ENCODE results near the gene UBXN6. TPM values are rescaled to one million over a fixed set of nuclear protein-coding genes. Genes with fewer than 3 reads are reported as not detected.

Gene UBXN6
- total RNA-seq, 4 donors from 2014 or later = 40.7 to 72.9 (median 50.8) TPM

DNA sequence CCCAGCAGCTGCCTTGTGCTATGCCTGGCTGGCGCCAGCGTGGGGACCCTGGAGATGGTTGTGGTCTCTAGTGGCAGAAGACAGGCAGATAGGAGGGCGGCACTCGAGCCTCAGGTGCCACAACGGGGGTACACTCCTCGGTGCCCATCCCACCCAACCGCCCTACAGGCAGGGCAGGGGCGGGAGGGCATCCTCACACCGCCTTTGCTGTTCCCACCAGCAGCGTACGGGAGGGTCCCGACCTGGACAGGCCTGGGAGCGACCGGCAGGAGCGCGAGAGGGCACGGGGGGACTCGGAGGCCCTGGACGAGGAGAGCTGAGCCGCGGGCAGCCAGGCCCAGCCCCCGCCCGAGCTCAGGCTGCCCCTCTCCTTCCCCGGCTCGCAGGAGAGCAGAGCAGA is 44.1 kb upstream of the UBXN6 start:
- Histone ChIP-seq H3K27ac (no peak overlapping the region), H3K9me3 (no peaks in the 10 kb centered on the region), H3K36me3 (peaks cover 19 to 94% (median 51%) of the 10 kb centered on the region in 3 donors), H3K27me3 (no peaks in the 10 kb centered on the region), H3K4me3 (no peak overlapping the region), H3K4me1 (no peaks in the 10 kb centered on the region)
- WGBS, 2 donors = 85 to 92% methylated on average over 2 to 9 of the region's 25 CpGs
- DNase-seq = no peak
- TF ChIP-seq CTCF (IDR thresholded peaks at IDR 0.05) (no peak), POLR2A (IDR thresholded peaks at IDR 0.05) (no peak)
- intact Hi-C loops (cut with DNase I) = no loop called here

DNA sequence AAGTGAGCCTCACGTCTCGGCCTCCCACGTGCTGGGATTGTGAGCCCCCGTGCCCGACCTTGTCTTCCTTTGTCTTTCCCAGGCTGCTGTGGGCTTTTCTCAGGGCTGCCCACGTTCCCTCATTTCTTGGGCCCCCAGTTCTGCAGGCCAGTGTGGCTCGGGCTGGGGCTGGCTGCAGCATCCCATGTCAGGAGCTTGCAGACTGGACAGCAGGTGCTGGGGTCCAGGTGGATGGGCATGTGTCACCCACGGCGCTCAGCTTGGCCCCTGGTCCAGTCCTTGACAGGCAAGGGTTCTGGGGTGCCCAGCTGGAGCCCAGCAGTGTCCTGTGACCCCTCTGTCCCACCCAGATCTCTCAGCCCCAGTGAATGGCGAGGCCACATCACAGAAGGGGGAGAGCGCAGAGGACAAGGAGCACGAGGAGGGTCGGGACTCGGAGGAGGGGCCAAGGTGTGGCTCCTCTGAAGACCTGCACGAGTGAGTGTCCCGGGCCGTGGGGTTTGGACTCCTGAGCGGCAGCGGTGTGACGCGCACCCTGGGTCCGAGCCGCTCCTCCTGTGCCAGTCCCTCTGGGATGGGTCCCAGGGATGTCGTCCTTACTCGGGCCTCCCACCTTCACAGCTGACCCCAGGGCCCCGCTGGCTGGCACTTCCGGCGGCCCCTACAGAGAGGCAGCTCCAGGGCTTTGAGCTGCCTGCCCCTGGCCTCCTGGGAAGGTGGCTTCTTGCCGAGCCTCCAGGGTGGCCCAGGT is 43.4 kb upstream of the UBXN6 start:
- no peaks in the 10 kb centered on the region for H3K9me3 ChIP-seq
- no peaks in the 10 kb centered on the region for H3K27me3 ChIP-seq
- no peak for TF ChIP-seq POLR2A (IDR thresholded peaks at IDR 0.05)
- no peak for TF ChIP-seq CTCF (IDR thresholded peaks at IDR 0.05)
- intact Hi-C loops (cut with DNase I) = no loop called here
- no peaks in the 10 kb centered on the region for H3K4me1 ChIP-seq
- no peak for DNase-seq
- WGBS, 2 donors = 97% methylated on average over 5 of the region's 29 CpGs; no CpG with 5 or more reads in 1 of the 2 donors
- H3K4me3 ChIP-seq = no peak overlapping the region
- no peak overlapping the region for H3K27ac ChIP-seq
- H3K36me3 ChIP-seq = peaks cover 25 to 98% (median 51%) of the 10 kb centered on the region in 3 donors

GRCh38 chr19:4499855-4500254 is 42.3 kb upstream of the UBXN6 start:
- Histone ChIP-seq H3K27ac (no peak overlapping the region), H3K4me3 (no peak overlapping the region), H3K27me3 (no peaks in the 10 kb centered on the region), H3K36me3 (peaks cover 31 to 98% (median 51%) of the 10 kb centered on the region in 3 donors), H3K4me1 (no peaks in the 10 kb centered on the region), H3K9me3 (no peaks in the 10 kb centered on the region)
- WGBS, 2 donors = 85 to 100% methylated on average over 1 to 7 of the region's 15 CpGs
- TF ChIP-seq POLR2A (IDR thresholded peaks at IDR 0.05) = no peak
- no peak for TF ChIP-seq CTCF (IDR thresholded peaks at IDR 0.05)
- no peak for DNase-seq
- intact Hi-C loops (cut with DNase I) = no loop called here

- no peak overlapping the region for H3K4me3 ChIP-seq
- H3K27me3 ChIP-seq = no peaks in the 10 kb centered on the region
- H3K27ac ChIP-seq = no peak overlapping the region
- no peak for DNase-seq
- TF ChIP-seq POLR2A (IDR thresholded peaks at IDR 0.05) = no peak
- no peak for TF ChIP-seq CTCF (IDR thresholded peaks at IDR 0.05)
- H3K4me1 ChIP-seq = no peaks in the 10 kb centered on the region
- H3K36me3 ChIP-seq = peaks cover 35 to 98% (median 49%) of the 10 kb centered on the region in 3 donors
- 92 to 93% methylated on average over 17 to 19 of the region's 23 CpGs for WGBS, 2 donors
- no peaks in the 10 kb centered on the region for H3K9me3 ChIP-seq
- intact Hi-C loops (cut with DNase I) = no loop called here
Measured at GRCh38 chr19:4499318-4499717, 41.7 kb upstream of the UBXN6 start.

GRCh38 chr19:4498694-4499093 is 41.1 kb upstream of the UBXN6 start:
- intact Hi-C loops (cut with DNase I) = no loop called here
- Histone ChIP-seq H3K27ac (no peak overlapping the region), H3K9me3 (no peaks in the 10 kb centered on the region), H3K36me3 (peaks cover 41 to 100% (median 49%) of the 10 kb centered on the region in 3 donors), H3K4me1 (no peaks in the 10 kb centered on the region), H3K4me3 (no peak overlapping the region), H3K27me3 (no peaks in the 10 kb centered on the region)
- TF ChIP-seq CTCF (IDR thresholded peaks at IDR 0.05) = no peak
- no peak for TF ChIP-seq POLR2A (IDR thresholded peaks at IDR 0.05)
- no CpG with 5 or more reads among the region's 12 CpGs for WGBS, 2 donors
- DNase-seq = no peak
